HepG2 (cell line): ENCODE results near the gene IFNA2. TPM values are rescaled to one million over a fixed set of nuclear protein-coding genes. Genes with fewer than 3 reads are reported as not detected.
A peak's percentile ranks its signal among the peaks of the same experiment; 100 is the strongest.

Experiments used
- KLF15 ChIP-seq: sonication (generic); formaldehyde crosslinking; IDR thresholded peaks from 2 replicates; pipeline ENCODE4 v1.8.1; 2023; ENCODE audit warnings: borderline replicate concordance, mild to moderate bottlenecking, inconsistent platforms, missing genetic modification reagents, mixed read lengths
- NFKB2 ChIP-seq: sonication (generic); formaldehyde crosslinking; IDR thresholded peaks from 2 replicates; pipeline ENCODE4 v1.4.0; 2020; ENCODE audit warnings: missing genetic modification reagents, borderline replicate concordance
- PRPF4 ChIP-seq: fragments of 200-400 bp; formaldehyde crosslinking; IDR thresholded peaks from 2 replicates; pipeline ENCODE4 v1.6.1; 2016; ENCODE audit warnings: low read length, low read depth; ENCODE audit not compliant: poor library complexity, severe bottlenecking
- RFX1 ChIP-seq: fragments of 450-650 bp; IDR thresholded peaks from 2 replicates; pipeline ENCODE4 v1.6.1; 2017
- ZNF253 ChIP-seq: sonication (generic); formaldehyde crosslinking; IDR thresholded peaks from 2 replicates; pipeline ENCODE4 v1.8.0; 2022; ENCODE audit warnings: mild to moderate bottlenecking, missing genetic modification reagents, borderline replicate concordance
- ZNF30 ChIP-seq: sonication (generic); formaldehyde crosslinking; IDR thresholded peaks from 2 replicates; pipeline ENCODE4 v1.5.0; 2020; ENCODE audit warnings: mild to moderate bottlenecking, missing genetic modification reagents
- ZNF558 ChIP-seq: sonication (generic); formaldehyde crosslinking; IDR thresholded peaks from 2 replicates; pipeline ENCODE4 v1.9.0; 2022; ENCODE audit warnings: mild to moderate bottlenecking, missing genetic modification reagents, borderline replicate concordance
- ZNF563 ChIP-seq: sonication (generic); formaldehyde crosslinking; IDR thresholded peaks from 2 replicates; pipeline ENCODE4 v1.8.0; 2022; ENCODE audit warnings: mild to moderate bottlenecking, moderate library complexity, missing genetic modification reagents
- ZNF644 ChIP-seq: IDR thresholded peaks from 2 replicates; pipeline ENCODE4 v1.6.1; 2016; ENCODE audit warnings: low read depth
- polyA plus RNA-seq, 8 experiments: library from polyadenylated mRNA; depleted of rRNA in 3 of 8; stranded (reverse) in 7 of 8; unstranded in 1 of 8; fragments of >200 nt; fragmentation: Illumina TruSeq in 4 of 8; extraction: Trizol in 4 of 8; gene quantifications; 2 replicates each; pipeline versions ENCODE4 v1.2.1 to v1.2.3, GENCODE V29; 2011 to 2016; ENCODE audit warnings: low read depth in 4 of 8, missing spikeins in 1 of 8, mixed read lengths in 1 of 8; ENCODE audit not compliant: insufficient read depth in 1 of 8
- total RNA-seq, 5 experiments: library from RNA; depleted of rRNA; stranded (reverse); fragments of >200 nt; fragmentation: Illumina TruSeq; extraction: Trizol; gene quantifications; 2 replicates each; pipeline ENCODE4 v1.2.3, GENCODE V29; 2016; ENCODE audit warnings: low read depth in 1 of 5
- TF ChIP-seq, protein P1 (sequence below): sonication (generic); formaldehyde crosslinking; IDR thresholded peaks from 2 replicates; pipeline ENCODE4; 2020; ENCODE audit warnings: missing genetic modification reagents, mild to moderate bottlenecking, borderline replicate concordance
- TF ChIP-seq, protein P2 (sequence below): sonication (generic); formaldehyde crosslinking; IDR thresholded peaks from 2 replicates; pipeline ENCODE4 v1.4.0; 2020; ENCODE audit warnings: missing genetic modification reagents
- TF ChIP-seq, protein P3 (sequence below): sonication (generic); formaldehyde crosslinking; IDR thresholded peaks from 2 replicates; pipeline ENCODE4 v1.5.1; 2020; ENCODE audit warnings: missing genetic modification reagents, mild to moderate bottlenecking, borderline replicate concordance
- TF ChIP-seq, protein P4 (sequence below): sonication (generic); formaldehyde crosslinking; IDR thresholded peaks from 2 replicates; pipeline ENCODE4 v1.9.0; 2021; ENCODE audit warnings: missing genetic modification reagents, mild to moderate bottlenecking, borderline replicate concordance

Gene IFNA2
- total and polyA plus RNA-seq, 2 of the 13 experiments (the other 11 are each of a cell fraction or from before 2014, with no cell fraction given) = not detected

DNA sequence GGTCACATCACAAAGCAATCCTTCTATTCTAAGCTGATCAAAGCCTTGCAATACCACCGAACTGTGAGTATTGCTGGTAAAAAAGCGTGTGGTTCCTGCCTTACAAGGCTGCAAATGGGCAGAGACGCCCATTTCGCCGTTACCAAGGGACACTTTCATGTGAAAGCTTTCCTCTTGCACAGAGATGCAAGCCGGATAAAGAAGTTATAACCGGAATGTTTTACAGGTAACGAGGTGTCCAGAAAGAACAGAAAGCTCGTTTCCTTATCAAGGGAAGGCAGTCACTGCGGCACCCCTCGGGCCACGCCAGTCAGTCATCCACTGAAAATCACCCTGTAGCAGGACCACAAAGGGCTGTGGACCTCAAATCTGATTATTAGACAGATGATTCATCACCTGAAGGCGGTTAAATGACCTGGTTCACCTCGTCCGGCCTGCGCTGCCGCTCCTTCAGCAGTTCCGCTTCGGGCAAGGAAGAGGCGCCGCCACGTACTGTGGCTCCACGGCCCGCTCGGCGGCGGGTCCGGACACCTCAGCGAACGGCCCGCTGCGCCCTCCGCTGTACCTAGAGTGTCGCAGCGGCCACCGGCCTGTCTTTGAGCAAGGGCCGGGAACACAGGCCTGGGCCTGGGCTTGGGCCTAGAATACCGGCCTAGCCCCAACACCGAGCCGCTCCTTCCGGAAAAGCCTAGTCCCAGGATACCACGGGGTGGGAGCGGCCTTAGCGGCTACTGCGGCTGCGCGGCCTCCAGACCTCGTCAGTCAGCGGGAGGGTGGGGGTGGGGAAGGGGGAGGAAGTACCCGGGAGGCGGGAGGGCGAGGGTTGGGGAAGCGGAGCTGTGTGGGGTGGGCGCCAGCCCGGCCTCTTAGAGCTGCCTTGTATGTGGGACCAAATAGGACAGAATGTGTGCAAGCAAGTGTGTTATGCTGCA is 50.2 kb downstream of the IFNA2 start, which contains the start of gene KLHL9 (continued):
- TF ChIP-seq, protein P1, sequence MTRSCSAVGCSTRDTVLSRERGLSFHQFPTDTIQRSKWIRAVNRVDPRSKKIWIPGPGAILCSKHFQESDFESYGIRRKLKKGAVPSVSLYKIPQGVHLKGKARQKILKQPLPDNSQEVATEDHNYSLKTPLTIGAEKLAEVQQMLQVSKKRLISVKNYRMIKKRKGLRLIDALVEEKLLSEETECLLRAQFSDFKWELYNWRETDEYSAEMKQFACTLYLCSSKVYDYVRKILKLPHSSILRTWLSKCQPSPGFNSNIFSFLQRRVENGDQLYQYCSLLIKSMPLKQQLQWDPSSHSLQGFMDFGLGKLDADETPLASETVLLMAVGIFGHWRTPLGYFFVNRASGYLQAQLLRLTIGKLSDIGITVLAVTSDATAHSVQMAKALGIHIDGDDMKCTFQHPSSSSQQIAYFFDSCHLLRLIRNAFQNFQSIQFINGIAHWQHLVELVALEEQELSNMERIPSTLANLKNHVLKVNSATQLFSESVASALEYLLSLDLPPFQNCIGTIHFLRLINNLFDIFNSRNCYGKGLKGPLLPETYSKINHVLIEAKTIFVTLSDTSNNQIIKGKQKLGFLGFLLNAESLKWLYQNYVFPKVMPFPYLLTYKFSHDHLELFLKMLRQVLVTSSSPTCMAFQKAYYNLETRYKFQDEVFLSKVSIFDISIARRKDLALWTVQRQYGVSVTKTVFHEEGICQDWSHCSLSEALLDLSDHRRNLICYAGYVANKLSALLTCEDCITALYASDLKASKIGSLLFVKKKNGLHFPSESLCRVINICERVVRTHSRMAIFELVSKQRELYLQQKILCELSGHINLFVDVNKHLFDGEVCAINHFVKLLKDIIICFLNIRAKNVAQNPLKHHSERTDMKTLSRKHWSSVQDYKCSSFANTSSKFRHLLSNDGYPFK (CRISPR knock-in tag) = peak; percentile 57; the same call in 1 of the 2 replicates
- no peak for TF ChIP-seq ZNF644 (CRISPR knock-in tag)
- TF ChIP-seq PRPF4 = no peak
- TF ChIP-seq, protein P2, sequence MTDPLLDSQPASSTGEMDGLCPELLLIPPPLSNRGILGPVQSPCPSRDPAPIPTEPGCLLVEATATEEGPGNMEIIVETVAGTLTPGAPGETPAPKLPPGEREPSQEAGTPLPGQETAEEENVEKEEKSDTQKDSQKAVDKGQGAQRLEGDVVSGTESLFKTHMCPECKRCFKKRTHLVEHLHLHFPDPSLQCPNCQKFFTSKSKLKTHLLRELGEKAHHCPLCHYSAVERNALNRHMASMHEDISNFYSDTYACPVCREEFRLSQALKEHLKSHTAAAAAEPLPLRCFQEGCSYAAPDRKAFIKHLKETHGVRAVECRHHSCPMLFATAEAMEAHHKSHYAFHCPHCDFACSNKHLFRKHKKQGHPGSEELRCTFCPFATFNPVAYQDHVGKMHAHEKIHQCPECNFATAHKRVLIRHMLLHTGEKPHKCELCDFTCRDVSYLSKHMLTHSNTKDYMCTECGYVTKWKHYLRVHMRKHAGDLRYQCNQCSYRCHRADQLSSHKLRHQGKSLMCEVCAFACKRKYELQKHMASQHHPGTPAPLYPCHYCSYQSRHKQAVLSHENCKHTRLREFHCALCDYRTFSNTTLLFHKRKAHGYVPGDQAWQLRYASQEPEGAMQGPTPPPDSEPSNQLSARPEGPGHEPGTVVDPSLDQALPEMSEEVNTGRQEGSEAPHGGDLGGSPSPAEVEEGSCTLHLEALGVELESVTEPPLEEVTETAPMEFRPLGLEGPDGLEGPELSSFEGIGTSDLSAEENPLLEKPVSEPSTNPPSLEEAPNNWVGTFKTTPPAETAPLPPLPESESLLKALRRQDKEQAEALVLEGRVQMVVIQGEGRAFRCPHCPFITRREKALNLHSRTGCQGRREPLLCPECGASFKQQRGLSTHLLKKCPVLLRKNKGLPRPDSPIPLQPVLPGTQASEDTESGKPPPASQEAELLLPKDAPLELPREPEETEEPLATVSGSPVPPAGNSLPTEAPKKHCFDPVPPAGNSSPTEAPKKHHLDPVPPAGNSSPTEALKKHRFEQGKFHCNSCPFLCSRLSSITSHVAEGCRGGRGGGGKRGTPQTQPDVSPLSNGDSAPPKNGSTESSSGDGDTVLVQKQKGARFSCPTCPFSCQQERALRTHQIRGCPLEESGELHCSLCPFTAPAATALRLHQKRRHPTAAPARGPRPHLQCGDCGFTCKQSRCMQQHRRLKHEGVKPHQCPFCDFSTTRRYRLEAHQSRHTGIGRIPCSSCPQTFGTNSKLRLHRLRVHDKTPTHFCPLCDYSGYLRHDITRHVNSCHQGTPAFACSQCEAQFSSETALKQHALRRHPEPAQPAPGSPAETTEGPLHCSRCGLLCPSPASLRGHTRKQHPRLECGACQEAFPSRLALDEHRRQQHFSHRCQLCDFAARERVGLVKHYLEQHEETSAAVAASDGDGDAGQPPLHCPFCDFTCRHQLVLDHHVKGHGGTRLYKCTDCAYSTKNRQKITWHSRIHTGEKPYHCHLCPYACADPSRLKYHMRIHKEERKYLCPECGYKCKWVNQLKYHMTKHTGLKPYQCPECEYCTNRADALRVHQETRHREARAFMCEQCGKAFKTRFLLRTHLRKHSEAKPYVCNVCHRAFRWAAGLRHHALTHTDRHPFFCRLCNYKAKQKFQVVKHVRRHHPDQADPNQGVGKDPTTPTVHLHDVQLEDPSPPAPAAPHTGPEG = 0 out of 2 replicates have a peak, but pooled peaks have one; percentile 50
- TF ChIP-seq ZNF558 (CRISPR knock-in tag) = peak; percentile 91; the same call in 1 of the 2 replicates
- peak; percentile 75 for TF ChIP-seq ZNF563 (CRISPR knock-in tag)
- TF ChIP-seq, protein P3, sequence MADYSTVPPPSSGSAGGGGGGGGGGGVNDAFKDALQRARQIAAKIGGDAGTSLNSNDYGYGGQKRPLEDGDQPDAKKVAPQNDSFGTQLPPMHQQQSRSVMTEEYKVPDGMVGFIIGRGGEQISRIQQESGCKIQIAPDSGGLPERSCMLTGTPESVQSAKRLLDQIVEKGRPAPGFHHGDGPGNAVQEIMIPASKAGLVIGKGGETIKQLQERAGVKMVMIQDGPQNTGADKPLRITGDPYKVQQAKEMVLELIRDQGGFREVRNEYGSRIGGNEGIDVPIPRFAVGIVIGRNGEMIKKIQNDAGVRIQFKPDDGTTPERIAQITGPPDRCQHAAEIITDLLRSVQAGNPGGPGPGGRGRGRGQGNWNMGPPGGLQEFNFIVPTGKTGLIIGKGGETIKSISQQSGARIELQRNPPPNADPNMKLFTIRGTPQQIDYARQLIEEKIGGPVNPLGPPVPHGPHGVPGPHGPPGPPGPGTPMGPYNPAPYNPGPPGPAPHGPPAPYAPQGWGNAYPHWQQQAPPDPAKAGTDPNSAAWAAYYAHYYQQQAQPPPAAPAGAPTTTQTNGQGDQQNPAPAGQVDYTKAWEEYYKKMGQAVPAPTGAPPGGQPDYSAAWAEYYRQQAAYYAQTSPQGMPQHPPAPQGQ = peak; percentile 50; the same call in 1 of the 2 replicates
- TF ChIP-seq ZNF30 (CRISPR knock-in tag) = no peak
- TF ChIP-seq ZNF253 (CRISPR knock-in tag) = no peak
- TF ChIP-seq, protein P4, sequence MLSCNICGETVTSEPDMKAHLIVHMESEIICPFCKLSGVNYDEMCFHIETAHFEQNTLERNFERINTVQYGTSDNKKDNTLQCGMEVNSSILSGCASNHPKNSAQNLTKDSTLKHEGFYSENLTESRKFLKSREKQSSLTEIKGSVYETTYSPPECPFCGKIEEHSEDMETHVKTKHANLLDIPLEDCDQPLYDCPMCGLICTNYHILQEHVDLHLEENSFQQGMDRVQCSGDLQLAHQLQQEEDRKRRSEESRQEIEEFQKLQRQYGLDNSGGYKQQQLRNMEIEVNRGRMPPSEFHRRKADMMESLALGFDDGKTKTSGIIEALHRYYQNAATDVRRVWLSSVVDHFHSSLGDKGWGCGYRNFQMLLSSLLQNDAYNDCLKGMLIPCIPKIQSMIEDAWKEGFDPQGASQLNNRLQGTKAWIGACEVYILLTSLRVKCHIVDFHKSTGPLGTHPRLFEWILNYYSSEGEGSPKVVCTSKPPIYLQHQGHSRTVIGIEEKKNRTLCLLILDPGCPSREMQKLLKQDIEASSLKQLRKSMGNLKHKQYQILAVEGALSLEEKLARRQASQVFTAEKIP = no peak
- peak; percentile 82; the same call in 1 of the 2 replicates for TF ChIP-seq NFKB2 (CRISPR knock-in tag)
- 0 out of 2 replicates have a peak, but pooled peaks have one; percentile 29 for TF ChIP-seq KLF15
- TF ChIP-seq RFX1 = no peak
